Stimulated activated CD4-positive, alpha-beta T cell treated with anti-CD3 and anti-CD28 coated beads, Interleukin-2, amount 100 ng/mL, for 4 hours (primary cell): ENCODE results near the gene MXRA7.
"Not testable (repeated sequence)": the region's sequence is repeated elsewhere in the genome, so short reads cannot be mapped to it uniquely, and the experiment has no call there.

Experiments
- DNase-seq: peaks from one replicate; pipeline ENCODE4 v3.0.0-alpha.2; 2020; ENCODE audit warnings: low read depth

MXRA7 gene

DNA sequence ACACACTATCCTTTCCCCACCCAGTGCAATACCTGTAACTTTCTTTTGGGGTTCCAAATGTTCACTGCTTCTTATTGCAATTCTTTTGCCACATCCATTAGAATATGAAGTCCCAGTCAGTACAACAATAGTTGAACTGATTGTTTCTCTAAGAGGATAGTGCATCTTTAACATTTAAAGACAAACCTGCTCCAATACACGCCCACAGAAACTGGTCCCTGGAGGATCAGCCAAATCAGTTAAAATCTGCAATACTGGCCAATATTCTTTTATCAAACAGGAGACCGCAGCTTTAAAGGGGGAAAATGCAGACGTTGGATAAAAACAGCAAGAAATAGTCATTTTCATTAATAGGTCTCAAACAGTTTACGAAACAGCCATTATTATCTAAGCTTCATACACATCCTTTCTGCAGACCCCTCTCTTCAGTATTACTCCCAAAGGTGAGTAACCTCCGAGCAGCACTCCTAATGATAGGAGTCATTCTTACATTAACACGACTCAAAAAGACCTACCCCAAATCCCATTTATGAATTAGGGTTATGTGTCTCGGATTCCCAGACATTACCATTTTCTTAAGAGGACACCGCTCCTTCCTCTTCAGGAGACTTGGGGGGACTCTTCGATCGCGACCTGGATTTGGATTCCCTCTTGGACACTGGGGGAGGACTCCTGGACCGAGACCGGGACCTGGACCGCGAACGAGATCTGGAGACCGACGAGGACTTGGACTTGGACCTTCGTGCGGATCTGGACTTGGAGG, 25.0 kb upstream of the MXRA7 start:
- DNase-seq, result no peak

DNA sequence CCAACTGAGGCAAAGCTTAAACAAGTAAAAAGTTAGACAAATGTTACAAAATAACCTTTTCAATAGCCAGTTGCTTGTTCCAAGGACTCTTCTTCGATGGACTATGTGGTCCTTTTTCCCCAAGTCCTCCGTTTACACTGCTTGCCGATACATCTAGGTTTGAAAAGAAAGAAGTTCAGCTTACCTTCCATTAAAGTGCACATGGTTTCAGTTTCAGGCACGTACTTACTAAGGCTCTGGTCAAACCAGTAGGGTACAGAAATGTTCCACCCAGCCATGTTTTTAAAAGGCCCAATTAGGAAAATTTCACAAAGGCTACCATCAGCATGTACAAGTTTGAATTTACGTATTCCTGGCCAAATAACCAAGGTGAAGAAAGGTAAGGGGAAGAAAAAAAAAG, 24.2 kb upstream of the MXRA7 start:
- DNase-seq, result no peak

DNA sequence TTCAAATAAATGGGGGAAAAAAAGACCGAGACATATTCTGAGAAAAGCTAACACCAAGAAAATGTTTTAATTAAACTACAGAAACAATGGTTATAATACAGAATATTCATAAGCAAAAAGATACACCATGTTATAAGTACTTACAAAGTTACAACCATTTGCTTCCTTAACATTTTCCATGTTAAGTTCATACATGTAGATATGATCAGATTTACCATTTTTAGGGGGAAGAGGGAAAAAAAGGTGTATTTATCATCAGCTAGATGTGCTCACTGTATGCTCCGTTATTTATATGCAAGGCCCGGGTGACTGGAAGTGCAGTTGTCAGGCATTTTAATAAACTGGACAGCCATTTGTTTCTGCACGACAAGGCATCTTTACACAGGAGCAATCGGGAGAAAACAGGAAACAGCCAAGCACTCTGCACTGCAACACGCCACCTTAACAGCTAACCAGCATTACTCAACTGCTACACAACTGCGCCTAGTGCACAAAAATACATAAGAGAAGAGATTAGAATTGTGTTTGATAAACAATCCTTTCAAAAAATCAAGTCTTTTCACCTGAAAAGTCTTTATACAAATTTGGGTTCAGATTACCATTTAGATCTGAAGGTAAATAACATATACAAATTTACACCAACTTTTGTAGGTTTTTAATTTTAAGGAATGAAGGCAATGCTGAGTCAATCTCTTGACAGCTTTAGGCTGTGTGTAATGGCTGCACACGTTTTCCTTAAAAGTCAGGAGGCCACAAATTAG, 23.5 kb upstream of the MXRA7 start:
- DNase-seq, result no peak

DNA sequence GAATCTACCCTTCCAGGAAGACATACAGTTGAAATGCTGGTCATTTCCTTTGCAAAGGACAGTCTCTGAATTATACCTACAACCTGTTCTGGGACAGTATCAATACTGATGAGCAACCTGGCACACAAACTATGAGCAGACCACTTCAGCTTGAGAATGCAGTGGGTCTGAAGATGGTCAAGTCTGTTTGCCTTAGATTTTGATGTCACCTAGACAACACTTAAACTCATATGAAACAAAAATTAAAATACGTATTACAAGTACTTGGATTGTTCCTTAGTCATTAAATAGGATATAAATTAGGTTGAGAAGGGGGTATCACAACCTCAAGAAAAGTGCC, 22.8 kb upstream of the MXRA7 start:
- no peak for DNase-seq

DNA sequence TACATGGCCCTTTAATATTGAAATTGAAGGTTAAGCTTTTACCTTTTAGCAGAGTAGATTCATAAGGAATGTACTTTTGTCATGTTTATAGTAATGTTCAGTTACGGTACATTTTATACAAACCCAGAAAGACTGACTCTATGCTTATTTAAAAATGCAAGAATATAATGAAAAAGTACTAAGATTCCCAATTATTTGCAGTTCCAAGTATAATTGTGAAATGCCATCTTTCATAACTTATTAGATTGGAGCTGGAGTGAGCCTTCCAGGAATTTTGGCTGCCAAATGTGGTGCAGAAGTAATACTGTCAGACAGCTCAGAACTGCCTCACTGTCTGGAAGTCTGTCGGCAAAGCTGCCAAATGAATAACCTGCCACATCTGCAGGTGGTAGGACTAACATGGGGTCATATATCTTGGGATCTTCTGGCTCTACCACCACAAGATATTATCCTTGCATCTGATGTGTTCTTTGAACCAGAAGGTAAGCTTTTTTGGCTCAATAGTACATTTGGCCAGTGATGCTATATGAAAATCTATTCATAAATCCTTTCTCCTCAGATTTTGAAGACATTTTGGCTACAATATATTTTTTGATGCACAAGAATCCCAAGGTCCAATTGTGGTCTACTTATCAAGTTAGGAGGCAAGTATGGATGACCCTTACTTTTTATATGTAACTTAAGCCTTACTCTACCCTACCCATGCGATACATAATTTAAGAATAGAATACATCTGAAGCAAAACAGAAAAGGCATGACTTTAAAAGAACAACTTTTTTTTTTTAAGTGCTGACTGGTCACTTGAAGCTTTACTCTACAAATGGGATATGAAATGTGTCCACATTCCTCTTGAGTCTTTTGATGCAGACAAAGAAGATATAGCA, 22.2 kb upstream of the MXRA7 start:
- no peak for DNase-seq

DNA sequence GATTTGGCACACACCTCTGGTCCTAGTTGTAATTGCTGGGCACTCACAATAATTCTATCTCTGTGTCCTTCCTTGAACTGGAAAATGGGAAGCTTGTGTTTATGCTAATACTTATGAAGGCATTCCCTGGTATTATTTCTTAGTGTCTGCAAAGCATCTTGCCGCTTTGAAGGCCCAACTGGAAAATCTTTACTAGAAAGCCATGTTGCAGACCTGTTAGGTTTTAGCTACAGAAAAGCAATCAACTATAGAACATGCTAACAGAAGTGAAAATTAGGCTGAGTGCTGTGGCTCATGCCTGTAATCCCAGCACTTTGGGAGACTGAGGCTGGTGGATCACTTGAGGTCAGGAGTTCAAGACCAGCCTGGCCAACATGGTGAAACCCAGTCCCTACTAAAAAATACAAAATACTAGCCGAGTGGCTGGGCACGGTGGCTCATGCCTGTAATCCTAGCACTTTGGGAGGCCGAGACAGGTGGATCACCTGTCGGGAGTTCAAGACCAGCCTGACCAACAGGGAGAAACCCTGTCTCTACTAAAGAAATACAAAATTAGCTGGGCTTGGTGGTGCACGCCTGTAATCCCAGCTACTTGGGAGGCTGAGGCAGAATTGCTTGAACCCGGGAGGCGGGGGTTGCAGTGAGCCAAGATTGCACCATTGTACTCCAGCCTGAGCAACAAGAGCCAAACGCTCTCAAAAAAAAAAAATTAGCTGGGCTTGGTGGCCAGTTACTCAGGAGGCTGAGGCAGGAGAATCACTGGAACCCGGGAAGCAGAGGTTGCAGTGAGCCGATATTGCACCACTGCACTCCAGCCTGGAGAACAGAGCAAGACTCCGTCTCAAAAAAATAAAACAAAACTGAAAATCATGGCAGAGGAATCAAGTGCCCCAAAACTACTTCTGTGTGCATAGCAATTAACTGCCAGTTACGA, 21.3 kb upstream of the MXRA7 start:
- not testable (repeated sequence) for DNase-seq

DNA sequence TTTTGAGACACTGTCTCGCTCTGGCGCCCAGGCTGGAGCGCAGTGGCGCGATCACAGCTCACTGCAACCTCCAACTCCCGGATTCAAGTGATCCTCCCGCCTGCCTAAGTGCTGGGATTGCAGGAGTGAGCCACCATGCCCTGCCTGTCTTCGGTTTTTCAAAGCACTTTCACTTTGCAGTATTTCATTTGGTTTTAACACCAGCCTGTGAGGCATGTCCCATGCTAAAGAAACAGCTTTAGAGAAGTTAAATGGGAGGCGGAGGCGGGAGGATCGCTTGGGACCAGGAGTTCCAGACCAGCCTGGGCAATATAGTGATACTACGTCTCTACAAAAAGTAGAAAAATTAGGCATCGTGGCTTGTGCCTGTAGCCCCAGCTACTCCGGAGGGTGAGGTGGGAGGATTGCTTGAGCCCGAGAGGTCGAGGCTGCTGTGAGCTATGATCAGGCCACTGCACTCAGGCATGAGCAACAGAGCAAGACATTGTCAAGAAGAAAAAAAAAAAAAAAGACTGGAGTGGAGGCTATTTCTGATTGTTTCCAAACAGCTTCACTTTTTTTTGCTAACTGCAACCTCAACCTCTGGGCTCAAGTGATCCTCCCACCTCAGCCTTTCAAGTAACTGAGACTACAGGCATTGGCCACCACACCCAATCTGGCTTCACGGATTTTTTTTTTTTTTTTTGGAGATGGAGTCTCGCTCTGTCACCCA, 17.1 kb upstream of the MXRA7 start:
- no peak for DNase-seq

DNA sequence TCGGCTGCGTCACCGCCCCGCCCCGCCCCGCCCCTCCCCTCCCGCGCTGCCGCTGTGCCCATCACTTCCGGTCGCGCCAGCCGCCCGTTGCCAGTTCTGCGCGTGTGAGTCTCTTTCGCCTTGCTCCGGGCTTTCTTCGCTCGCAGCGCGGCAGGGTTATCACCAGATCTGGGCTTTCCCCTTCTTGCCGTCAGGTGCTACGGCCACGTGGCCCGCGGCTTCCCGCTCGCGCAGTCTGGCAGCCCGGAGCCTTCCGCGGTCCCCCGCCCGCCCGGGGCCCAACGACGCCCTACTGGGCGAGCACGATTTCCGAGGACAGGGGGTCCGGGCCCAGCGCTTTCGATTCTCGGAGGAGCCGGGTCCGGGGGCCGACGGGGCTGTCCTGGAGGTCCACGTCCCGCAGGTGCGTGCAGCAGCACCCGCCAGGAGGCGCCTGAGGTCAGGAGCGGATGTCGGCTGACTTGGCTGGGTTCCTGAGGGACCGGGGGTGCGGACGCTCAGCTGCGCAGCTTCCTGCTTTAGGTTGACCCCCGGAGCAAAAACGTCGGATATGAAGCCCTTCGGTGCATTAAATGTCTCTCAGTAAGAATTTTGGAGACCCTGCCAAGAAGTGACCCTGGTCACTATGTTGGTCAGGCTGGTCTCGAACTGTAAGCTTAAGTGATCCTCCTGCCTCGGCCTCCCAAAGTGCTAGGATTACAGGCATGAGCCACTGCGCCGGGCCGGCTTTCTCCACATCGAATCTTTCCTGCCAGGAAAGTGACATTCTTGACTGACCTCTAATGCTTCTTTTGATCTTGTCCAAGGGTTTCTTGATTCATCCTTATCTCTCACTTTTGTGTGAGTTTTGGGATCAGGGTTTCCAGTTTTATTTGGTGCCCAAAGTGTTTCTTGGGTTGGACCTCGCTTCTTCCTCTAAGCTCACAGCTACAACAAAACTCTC, 16.3 kb upstream of the MXRA7 start, which contains the start of gene METTL23:
Gene METTL23, plus strand, starts transcription at position 64 of the 943 bp plus-strand sequence. CDS start 2,872 bp downstream, outside the sequence.
- DNase-seq, result peak; percentile 58

DNA sequence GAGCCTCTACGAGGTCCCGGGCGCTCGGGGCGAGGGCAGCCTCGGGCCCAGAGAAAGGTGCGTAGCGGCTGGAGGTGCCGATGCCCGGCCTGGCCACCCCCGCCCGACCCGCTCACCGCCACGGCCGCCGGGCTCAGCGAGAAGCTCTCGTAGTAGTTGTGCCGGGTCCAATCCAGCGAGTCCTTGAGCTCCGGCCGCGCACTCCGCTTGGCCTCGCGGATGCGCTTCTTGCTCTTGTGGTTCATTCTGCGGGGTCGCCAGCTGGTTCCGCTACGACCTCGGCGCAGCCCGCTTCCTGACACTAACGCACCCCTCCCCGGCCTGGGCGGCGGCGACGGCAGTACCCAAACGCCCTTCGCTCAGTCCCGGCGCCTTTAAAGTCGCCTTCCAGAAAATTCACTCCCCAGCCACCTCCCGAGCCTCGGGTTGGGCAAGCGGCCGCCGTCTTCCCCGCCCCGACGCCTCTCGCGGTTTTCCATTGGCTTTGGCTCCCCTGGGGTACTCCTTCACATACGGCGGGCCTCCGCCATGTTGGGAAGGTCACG, 15.5 kb upstream of the MXRA7 start, which contains the start of gene JMJD6:
Gene JMJD6, minus strand, starts transcription at position 376 of the 545 bp plus-strand sequence. Its CDS starts 131 bp downstream, at position 245.
- peak; percentile 91 for DNase-seq

DNA sequence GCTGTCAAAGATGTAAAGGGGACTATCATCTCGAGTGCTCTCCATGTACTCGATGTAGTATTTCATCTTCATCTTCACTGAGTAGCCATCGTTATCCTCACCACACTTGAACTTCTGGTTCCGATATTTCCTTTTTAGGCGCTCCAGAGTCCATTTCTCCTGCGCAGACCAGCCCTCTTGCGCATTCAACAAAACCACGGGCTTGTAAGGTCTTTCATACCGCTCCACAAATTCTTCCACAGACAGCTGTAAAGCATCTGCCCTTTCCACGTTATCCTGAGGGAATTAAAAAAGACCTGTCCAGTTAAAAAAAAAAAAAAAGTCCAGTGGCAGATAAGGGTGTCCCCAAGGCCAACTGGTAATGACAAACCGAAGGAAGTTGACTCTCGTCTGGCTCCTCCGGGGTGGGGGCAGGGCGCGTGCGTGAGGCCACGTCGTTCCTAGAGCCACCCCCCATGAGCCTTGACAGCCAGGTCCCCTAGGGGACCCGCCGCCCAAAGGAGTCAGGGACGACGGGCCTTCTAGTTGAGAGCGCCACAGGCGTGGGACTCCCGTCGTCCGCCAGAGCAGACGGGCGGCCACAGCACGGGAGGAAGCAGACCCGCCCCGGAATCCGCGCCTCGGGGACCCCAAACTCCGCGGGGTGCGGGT, 14.9 kb upstream of the MXRA7 start:
- peak; percentile 58 for DNase-seq

DNA sequence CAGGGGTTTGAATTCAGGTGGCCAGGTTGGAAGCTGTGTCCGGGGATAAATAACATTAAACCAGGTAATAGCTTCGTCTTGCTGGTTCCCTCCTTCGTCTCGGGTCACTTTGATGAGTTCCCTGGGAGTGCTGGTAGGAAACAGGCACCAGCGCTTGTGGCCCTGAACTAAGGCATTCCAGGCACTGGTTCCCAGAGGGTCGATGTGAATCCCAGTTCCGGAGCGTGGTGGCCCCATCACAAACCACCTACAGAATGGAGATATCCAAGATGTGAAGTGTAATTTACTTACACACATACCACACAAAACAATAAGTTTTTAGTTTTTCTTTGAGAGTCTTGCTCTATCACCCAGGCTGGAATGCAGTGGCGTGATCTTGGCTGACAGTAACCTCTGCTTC, 13.0 kb upstream of the MXRA7 start:
- DNase-seq, result no peak

DNA sequence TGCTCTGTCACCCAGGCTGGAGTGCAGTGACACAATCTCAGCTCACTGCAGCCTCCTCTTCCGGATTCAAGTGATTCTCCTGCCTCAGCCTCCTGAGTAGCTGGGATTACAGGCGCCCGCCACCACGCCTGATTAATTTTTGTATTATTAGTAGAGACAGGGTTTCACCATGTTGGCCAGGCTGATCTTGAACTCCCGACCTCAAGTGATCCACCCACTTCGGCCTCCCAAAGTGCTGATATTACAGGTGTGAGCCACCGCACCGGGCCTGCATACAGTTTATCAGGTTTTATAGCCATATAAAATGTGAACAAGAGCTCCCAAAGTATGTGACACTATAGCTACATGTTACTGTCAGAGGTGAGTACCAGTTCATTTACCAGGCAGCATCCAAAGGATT, 12.2 kb upstream of the MXRA7 start:
- DNase-seq, result not testable (repeated sequence)

DNA sequence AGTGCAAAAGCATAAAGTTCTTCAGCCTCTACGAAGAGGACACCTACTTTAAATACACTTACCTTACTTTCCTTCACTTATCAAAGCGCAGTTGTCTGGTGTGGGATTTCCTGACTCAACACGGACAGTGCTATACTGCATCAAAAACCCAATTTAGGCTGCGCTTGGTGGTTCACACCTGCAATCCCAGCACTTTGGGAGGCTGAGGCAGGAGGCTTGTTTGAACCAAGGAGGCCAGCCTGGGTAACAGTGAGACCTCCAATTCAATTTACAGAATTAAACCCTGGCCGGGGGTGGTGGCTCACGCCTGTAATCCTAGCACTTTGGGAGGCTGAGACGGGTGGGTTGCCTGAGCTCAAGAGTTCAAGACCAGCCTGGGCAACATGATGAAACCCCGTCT, 11.5 kb upstream of the MXRA7 start:
- DNase-seq, result no peak

DNA sequence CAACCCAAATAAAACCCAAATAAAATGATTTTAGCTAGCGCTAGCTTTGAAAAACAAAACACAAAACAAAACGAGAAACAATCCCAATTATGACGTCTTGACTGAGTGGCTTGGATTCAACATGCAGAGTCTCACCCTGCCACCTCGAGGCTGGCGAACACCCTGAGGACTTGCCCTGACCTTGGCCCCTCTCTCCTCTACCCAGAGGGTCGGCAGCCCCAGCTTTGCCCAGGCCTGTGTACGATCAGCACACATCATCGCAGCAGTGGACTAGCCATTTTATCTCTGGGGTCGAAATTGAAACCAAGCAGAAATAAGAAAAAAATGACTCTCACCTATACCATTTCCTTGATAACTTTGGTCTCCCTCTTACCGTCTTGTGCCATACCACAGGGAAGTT, 10.7 kb upstream of the MXRA7 start:
- DNase-seq, result no peak

DNA sequence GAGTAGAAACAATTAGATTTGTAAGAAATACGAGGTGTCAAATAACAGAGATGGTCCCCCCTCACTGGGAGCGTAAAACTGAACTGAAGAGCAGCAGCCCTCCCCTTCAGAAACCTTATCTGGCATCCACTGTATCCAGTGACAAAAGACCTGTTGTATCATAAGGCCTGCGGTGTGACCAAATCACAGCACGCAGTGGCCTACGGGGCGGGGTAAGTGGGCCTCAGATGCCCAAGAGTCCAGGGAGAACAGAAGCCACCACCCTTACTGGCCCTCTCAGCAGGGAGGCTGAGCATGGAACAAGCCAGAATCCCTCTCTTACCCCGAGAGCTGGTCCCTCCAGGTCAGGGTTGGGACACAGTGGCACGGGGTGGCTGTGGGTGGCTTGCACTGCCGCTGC, 10.2 kb upstream of the MXRA7 start:
- no peak for DNase-seq

DNA sequence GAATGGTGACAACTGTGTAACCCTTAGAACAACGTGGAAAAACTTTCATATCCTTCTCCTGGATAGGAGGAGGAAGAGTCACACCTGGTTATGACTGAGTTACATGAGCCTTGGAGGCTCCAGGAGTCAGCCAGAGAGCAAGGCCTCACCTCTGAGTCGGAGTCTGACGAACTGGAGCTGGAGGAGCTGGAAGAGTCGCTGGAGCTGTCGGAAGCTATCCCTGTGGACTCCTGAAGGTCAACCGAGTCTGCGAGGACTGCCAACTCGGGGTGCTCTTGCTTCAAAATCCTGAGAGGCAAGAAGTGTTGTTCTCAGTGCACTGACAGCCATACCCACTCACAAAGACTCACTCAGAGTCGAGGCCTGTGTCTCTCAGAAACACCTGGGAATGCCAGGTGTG, 9.4 kb upstream of the MXRA7 start:
- no peak for DNase-seq

DNA sequence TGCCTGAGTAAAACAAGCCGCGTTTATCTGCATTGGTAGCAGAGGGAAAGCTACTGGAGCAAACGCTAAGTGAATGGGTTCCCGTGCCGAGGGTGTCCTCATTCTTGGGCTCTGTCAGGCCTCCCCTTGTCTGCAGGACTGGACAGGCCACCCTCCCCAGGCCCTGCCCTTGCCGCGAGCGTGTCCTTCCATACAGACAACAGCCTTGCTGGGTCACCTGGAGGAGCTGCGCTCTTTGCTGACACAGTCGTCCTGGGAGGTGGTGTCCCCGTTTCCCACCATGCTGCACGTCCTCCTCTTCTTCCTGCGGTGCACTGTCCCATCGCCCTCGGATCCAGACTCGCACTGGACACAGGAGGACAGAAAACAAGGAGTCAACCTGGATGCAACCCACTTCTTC, 7.8 kb upstream of the MXRA7 start:
- DNase-seq, result no peak

DNA sequence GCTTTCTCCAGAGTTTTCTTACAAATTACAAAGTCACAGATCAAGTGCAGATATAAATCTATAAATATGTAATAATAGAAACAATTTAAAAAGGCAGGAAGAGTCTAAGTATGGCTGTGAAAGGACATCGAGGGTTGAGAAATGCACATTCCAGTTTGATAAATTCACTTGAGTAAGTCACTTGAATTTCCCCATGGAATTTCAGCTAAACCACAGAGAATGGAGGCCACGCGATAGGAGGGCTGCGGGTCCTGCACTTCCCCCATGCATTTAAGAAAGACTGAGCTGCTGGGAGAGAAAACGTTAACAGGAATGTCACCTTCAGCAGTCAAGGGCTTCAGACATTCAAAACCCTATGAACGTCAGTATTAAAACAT, 6.1 kb upstream of the MXRA7 start:
- no peak for DNase-seq
